ENCODE measurements around the gene PPP2R1B. TPM values are rescaled to one million over a fixed set of nuclear protein-coding genes. Genes with fewer than 3 reads are reported as not detected.
A peak's percentile ranks its signal among the peaks of the same experiment; 100 is the strongest.
"Not testable (repeated sequence)": the region's sequence is repeated elsewhere in the genome, so short reads cannot be mapped to it uniquely, and the experiment has no call there.

The PPP2R1B gene
- total RNA-seq, 2 donors from 2014 or later: 24.7 to 41.5 TPM

- no peak for DNase-seq
- Histone ChIP-seq H3K9me3 (no peaks in the 10 kb centered on the region), H3K27ac (peak overlapping the region in 3 of 4 donors; percentile 42 to 73 (median 45)), H3K36me3 (replicated peaks in 1 of 2; ENCODE audit: insufficient read depth in 1 of 2, low read depth in 2 of 2) (peaks cover 0 to 22% of the 10 kb centered on the region in 2 donors), H3K4me3 (no peak overlapping the region), H3K4me1 (peaks cover 24% of the 10 kb centered on the region), H3K27me3 (no peaks in the 10 kb centered on the region)
- intact Hi-C loops (cut with DNase I): no loop called here
- no peak for TF ChIP-seq CTCF (IDR thresholded peaks at IDR 0.05)
- TF ChIP-seq POLR2A (IDR thresholded peaks at IDR 0.05): no peak
- ATAC-seq: no peak
- 92 to 98% methylated on average over 5 of the region's 5 CpGs for WGBS, 2 donors
These were observed 47.3 kb downstream of the PPP2R1B start for GRCh38 chr11:111718859-111719258.

- peaks cover 24% of the 10 kb centered on the region for H3K4me1 ChIP-seq
- no peak overlapping the region for H3K4me3 ChIP-seq
- peak overlapping the region in 3 of 4 donors; percentile 42 to 73 (median 45) for H3K27ac ChIP-seq
- ATAC-seq (peak; percentile 67), DNase-seq (peak in 2 of 4 donors; percentile 58 to 74)
- intact Hi-C loops (cut with DNase I): no loop called here
- peaks cover 0 to 18% of the 10 kb centered on the region in 2 donors for H3K36me3 ChIP-seq (replicated peaks in 1 of 2; ENCODE audit: insufficient read depth in 1 of 2, low read depth in 2 of 2)
- no peaks in the 10 kb centered on the region for H3K27me3 ChIP-seq
- H3K9me3 ChIP-seq: no peaks in the 10 kb centered on the region
- peak in 1 of 7 experiments; percentile 4 for TF ChIP-seq CTCF (IDR thresholded peaks at IDR 0.05)
- TF ChIP-seq POLR2A (IDR thresholded peaks at IDR 0.05): peak in 1 of 3 donors; percentile 12
- 64 to 71% methylated on average over 6 of the region's 6 CpGs for WGBS, 2 donors
These were observed 47.8 kb downstream of the PPP2R1B start for GRCh38 chr11:111718436-111718835.

GRCh38 chr11:111717660-111718059 is 48.5 kb downstream of the PPP2R1B start:
- H3K36me3 ChIP-seq (replicated peaks in 1 of 2; ENCODE audit: insufficient read depth in 1 of 2, low read depth in 2 of 2): peaks cover 0 to 14% of the 10 kb centered on the region in 2 donors
- DNase-seq; H3K4me3 ChIP-seq; H3K9me3 ChIP-seq; H3K27ac ChIP-seq; ATAC-seq; intact Hi-C loops (cut with DNase I); H3K27me3 ChIP-seq: not testable (repeated sequence)
- WGBS, 2 donors: 89 to 99% methylated on average over 3 of the region's 3 CpGs
- peaks cover 24% of the 10 kb centered on the region for H3K4me1 ChIP-seq

- Histone ChIP-seq H3K4me1 (peaks cover 9% of the 10 kb centered on the region), H3K36me3 (replicated peaks in 1 of 2; ENCODE audit: insufficient read depth in 1 of 2, low read depth in 2 of 2) (peaks cover 0 to 4% of the 10 kb centered on the region in 2 donors), H3K9me3 (no peaks in the 10 kb centered on the region), H3K4me3 (no peak overlapping the region), H3K27ac (no peak overlapping the region), H3K27me3 (no peaks in the 10 kb centered on the region)
- 79 to 82% methylated on average over 5 of the region's 5 CpGs for WGBS, 2 donors
- DNase-seq (no peak), ATAC-seq (no peak)
- no peak for TF ChIP-seq POLR2A (IDR thresholded peaks at IDR 0.05)
- no peak for TF ChIP-seq CTCF (IDR thresholded peaks at IDR 0.05)
- intact Hi-C loops (cut with DNase I): no loop called here
These were observed 50.9 kb downstream of the PPP2R1B start for GRCh38 chr11:111715142-111715816.

- Histone ChIP-seq H3K4me1 (peaks cover 9% of the 10 kb centered on the region), H3K27me3 (no peaks in the 10 kb centered on the region), H3K9me3 (no peaks in the 10 kb centered on the region), H3K27ac (no peak overlapping the region), H3K36me3 (replicated peaks in 1 of 2; ENCODE audit: insufficient read depth in 1 of 2, low read depth in 2 of 2) (peaks cover 0 to 6% of the 10 kb centered on the region in 2 donors), H3K4me3 (no peak overlapping the region)
- DNase-seq (no peak), ATAC-seq (no peak)
- TF ChIP-seq POLR2A (IDR thresholded peaks at IDR 0.05) (no peak), CTCF (IDR thresholded peaks at IDR 0.05) (no peak)
- 95 to 100% methylated on average over 4 of the region's 4 CpGs for WGBS, 2 donors
- intact Hi-C loops (cut with DNase I): no loop called here
These were observed 51.7 kb downstream of the PPP2R1B start for GRCh38 chr11:111714522-111714921.
